Measurements from ENCODE around the gene CLEC4F.

Gene CLEC4F

GRCh38 chr2:70785137-70785911 is 35.1 kb downstream of the CLEC4F start:
- DNase-seq (ENCODE audit: low read depth), result no peak

GRCh38 chr2:70784320-70784719 is 36.1 kb downstream of the CLEC4F start:
- no peak for DNase-seq (ENCODE audit: low read depth)

- no peak for DNase-seq (ENCODE audit: low read depth)
Observed at GRCh38 chr2:70779911-70780545, 40.4 kb downstream of the CLEC4F start.

- DNase-seq (ENCODE audit: low read depth), result no peak
Observed at GRCh38 chr2:70779491-70779890, 40.9 kb downstream of the CLEC4F start.

GRCh38 chr2:70778676-70779075 is 41.7 kb downstream of the CLEC4F start:
- no peak for DNase-seq (ENCODE audit: low read depth)

GRCh38 chr2:70777450-70777849 is 42.9 kb downstream of the CLEC4F start:
- no peak for DNase-seq (ENCODE audit: low read depth)

- DNase-seq (ENCODE audit: low read depth), result no peak
Observed at GRCh38 chr2:70776266-70776665, 44.1 kb downstream of the CLEC4F start.

- DNase-seq (ENCODE audit: low read depth), result no peak
Observed at GRCh38 chr2:70775141-70775540, 45.3 kb downstream of the CLEC4F start.

GRCh38 chr2:70772486-70773155 is 47.8 kb downstream of the CLEC4F start:
- DNase-seq (ENCODE audit: low read depth), result no peak

- no peak for DNase-seq (ENCODE audit: low read depth)
Observed at GRCh38 chr2:70771446-70771845, 49.0 kb downstream of the CLEC4F start.

GRCh38 chr2:70769450-70769849 is 50.9 kb downstream of the CLEC4F start:
- DNase-seq (ENCODE audit: low read depth), result no peak

GRCh38 chr2:70768590-70769085 is 51.8 kb downstream of the CLEC4F start:
- no peak for DNase-seq (ENCODE audit: low read depth)

GRCh38 chr2:70767699-70768589 is 52.5 kb downstream of the CLEC4F start, which contains the start of gene ADD2:
Gene ADD2, minus strand, starts transcription at chr2:70768200. Its CDS starts 61,792 bp downstream, at chr2:70706408.
- DNase-seq (ENCODE audit: low read depth), result no peak

GRCh38 chr2:70767079-70767698 is 53.2 kb downstream of the CLEC4F start:
- no peak for DNase-seq (ENCODE audit: low read depth)

GRCh38 chr2:70766357-70767078 is 53.9 kb downstream of the CLEC4F start:
- DNase-seq (ENCODE audit: low read depth), result no peak

- no peak for DNase-seq (ENCODE audit: low read depth)
Observed at GRCh38 chr2:70765507-70765906, 54.9 kb downstream of the CLEC4F start.

- no peak for DNase-seq (ENCODE audit: low read depth)
Observed at GRCh38 chr2:70759446-70759845, 61.0 kb downstream of the CLEC4F start.
